ENCODE results near the gene DDR1. TPM values are rescaled to one million over a fixed set of nuclear protein-coding genes. Genes with fewer than 3 reads are reported as not detected.

DDR1 gene
- total RNA-seq, 2 donors from 2014 or later, result 140 to 151 TPM

DNA sequence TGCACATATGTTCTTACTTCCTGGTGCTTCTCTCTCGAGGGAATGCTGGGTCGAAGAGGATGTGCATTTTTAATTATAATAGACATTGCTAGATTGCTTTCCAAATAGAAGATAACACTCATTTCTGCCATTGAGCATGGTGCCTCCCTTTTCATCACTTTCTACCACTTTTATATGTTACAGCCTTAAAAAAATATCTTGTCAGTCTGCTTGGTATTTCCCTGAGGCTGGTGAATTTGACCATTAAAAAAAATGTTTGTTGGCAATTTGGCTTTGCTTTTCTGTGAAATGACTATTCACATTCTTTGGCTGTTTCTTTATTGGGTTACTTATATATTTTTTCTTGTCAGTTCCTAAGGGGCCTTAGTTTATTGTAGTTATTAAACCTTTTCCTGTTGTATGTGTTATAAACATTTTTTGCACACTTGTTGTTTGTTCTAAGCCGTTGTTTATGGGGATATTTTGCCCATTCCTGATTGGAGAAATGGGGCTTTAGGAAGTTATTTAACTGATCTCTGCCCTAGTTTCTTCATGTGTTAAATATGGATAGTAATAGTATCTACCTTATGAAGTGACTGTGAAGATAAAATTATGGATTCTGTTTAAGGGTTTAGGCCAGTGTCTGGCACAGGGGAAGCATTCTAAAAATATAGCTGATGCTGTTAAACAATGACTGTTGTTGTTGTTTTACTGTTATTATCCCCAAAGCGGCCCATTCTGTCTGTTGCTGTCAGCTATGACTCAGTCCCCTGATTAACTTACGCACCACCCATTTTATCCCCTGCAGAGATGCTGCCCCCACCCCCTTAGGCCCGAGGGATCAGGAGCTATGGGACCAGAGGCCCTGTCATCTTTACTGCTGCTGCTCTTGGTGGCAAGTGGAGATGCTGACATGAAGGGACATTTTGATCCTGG, 3.8 kb downstream of the DDR1 start:
- Histone ChIP-seq H3K27me3 (ENCODE audit: control insufficient read depth, insufficient read depth, low read length, poor library complexity, severe bottlenecking) (no peaks in the 10 kb centered on the region), H3K9me3 (ENCODE audit: control insufficient read depth, low read length) (no peaks in the 10 kb centered on the region), H3K36me3 (ENCODE audit: control insufficient read depth, insufficient read depth, low read length) (peaks cover 35% of the 10 kb centered on the region), H3K27ac (ENCODE audit: low read depth, low read length) (no peak overlapping the region), H3K4me3 (ENCODE audit: low read length) (no peak overlapping the region), H3K4me1 (ENCODE audit: control insufficient read depth, insufficient read depth, low read length) (peaks cover 13% of the 10 kb centered on the region), H3K9ac (ENCODE audit: extremely low read depth, low read length, poor library complexity, severe bottlenecking) (no peak overlapping the region)
- TF ChIP-seq, protein P1, sequence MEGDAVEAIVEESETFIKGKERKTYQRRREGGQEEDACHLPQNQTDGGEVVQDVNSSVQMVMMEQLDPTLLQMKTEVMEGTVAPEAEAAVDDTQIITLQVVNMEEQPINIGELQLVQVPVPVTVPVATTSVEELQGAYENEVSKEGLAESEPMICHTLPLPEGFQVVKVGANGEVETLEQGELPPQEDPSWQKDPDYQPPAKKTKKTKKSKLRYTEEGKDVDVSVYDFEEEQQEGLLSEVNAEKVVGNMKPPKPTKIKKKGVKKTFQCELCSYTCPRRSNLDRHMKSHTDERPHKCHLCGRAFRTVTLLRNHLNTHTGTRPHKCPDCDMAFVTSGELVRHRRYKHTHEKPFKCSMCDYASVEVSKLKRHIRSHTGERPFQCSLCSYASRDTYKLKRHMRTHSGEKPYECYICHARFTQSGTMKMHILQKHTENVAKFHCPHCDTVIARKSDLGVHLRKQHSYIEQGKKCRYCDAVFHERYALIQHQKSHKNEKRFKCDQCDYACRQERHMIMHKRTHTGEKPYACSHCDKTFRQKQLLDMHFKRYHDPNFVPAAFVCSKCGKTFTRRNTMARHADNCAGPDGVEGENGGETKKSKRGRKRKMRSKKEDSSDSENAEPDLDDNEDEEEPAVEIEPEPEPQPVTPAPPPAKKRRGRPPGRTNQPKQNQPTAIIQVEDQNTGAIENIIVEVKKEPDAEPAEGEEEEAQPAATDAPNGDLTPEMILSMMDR (conservative IDR thresholded peaks at IDR 0.05), result no peak
- peaks cover 34% of the 10 kb centered on the region for H3K4me1 Mint-ChIP-seq
- peaks cover 32% of the 10 kb centered on the region for H3K36me3 Mint-ChIP-seq (ENCODE audit: low read depth)
- WGBS, 2 experiments (ENCODE audit: insufficient coverage in 1 of 2, insufficient read length in 1 of 2), result 80 to 90% methylated on average over 1 to 6 of the region's 6 CpGs
- H3K4me3 Mint-ChIP-seq, result no peak overlapping the region
- H3K27me3 Mint-ChIP-seq (ENCODE audit: insufficient read depth), result no peaks in the 10 kb centered on the region
- no peaks in the 10 kb centered on the region for H3K9me3 Mint-ChIP-seq
- H3K27ac Mint-ChIP-seq, result no peak overlapping the region
- DNase-seq, result no peak

DNA sequence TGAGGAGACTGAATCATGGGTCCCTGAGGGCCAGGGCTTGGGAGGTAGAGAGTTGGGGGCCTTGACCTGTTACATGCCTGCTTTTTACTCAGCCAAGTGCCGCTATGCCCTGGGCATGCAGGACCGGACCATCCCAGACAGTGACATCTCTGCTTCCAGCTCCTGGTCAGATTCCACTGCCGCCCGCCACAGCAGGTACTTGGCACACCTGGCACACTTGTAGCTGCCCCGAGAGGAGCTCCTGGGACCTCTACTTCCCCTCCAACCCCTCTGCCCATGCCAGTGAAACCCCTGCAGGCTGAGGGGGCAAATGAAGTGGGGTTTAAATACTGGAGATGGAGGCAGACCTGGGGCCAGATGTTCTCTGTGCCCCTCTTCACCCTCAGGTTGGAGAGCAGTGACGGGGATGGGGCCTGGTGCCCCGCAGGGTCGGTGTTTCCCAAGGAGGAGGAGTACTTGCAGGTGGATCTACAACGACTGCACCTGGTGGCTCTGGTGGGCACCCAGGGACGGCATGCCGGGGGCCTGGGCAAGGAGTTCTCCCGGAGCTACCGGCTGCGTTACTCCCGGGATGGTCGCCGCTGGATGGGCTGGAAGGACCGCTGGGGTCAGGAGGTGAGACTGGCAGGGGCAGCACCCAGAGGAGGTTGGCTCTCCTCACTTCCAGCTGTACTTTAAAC, 4.6 kb downstream of the DDR1 start:
- H3K27ac ChIP-seq (ENCODE audit: low read depth, low read length), result no peak overlapping the region
- Mint-ChIP-seq H3K4me3 (no peak overlapping the region), H3K36me3 (ENCODE audit: low read depth) (peaks cover 32% of the 10 kb centered on the region), H3K27ac (no peak overlapping the region), H3K9me3 (no peaks in the 10 kb centered on the region), H3K27me3 (ENCODE audit: insufficient read depth) (no peaks in the 10 kb centered on the region), H3K4me1 (peaks cover 28% of the 10 kb centered on the region)
- H3K4me1 ChIP-seq (ENCODE audit: control insufficient read depth, insufficient read depth, low read length), result peaks cover 13% of the 10 kb centered on the region
- DNase-seq, result no peak
- TF ChIP-seq, protein P1 (conservative IDR thresholded peaks at IDR 0.05), result no peak
- no peak overlapping the region for H3K9ac ChIP-seq (ENCODE audit: extremely low read depth, low read length, poor library complexity, severe bottlenecking)
- H3K4me3 ChIP-seq (ENCODE audit: low read length), result no peak overlapping the region
- no peaks in the 10 kb centered on the region for H3K27me3 ChIP-seq (ENCODE audit: control insufficient read depth, insufficient read depth, low read length, poor library complexity, severe bottlenecking)
- H3K9me3 ChIP-seq (ENCODE audit: control insufficient read depth, low read length), result no peaks in the 10 kb centered on the region
- WGBS, 2 experiments (ENCODE audit: insufficient coverage in 1 of 2, insufficient read length in 1 of 2), result 91 to 100% methylated on average over 7 to 18 of the region's 18 CpGs
- peaks cover 36% of the 10 kb centered on the region for H3K36me3 ChIP-seq (ENCODE audit: control insufficient read depth, insufficient read depth, low read length)

GRCh38 chr6:30889496-30889885, 5.2 kb downstream of the DDR1 start:
- Histone ChIP-seq H3K4me3 (ENCODE audit: low read length) (no peak overlapping the region), H3K36me3 (ENCODE audit: control insufficient read depth, insufficient read depth, low read length) (peaks cover 36% of the 10 kb centered on the region), H3K27ac (ENCODE audit: low read depth, low read length) (no peak overlapping the region), H3K9ac (ENCODE audit: extremely low read depth, low read length, poor library complexity, severe bottlenecking) (no peak overlapping the region), H3K9me3 (ENCODE audit: control insufficient read depth, low read length) (no peaks in the 10 kb centered on the region), H3K4me1 (ENCODE audit: control insufficient read depth, insufficient read depth, low read length) (peaks cover 13% of the 10 kb centered on the region), H3K27me3 (ENCODE audit: control insufficient read depth, insufficient read depth, low read length, poor library complexity, severe bottlenecking) (no peaks in the 10 kb centered on the region)
- no peaks in the 10 kb centered on the region for H3K9me3 Mint-ChIP-seq
- H3K27me3 Mint-ChIP-seq (ENCODE audit: insufficient read depth), result no peaks in the 10 kb centered on the region
- peaks cover 28% of the 10 kb centered on the region for H3K4me1 Mint-ChIP-seq
- TF ChIP-seq, protein P1 (conservative IDR thresholded peaks at IDR 0.05), result no peak
- no peak overlapping the region for H3K4me3 Mint-ChIP-seq
- peaks cover 33% of the 10 kb centered on the region for H3K36me3 Mint-ChIP-seq (ENCODE audit: low read depth)
- H3K27ac Mint-ChIP-seq, result no peak overlapping the region
- DNase-seq, result no peak
- 77 to 82% methylated on average over 4 of the region's 4 CpGs for WGBS, 2 experiments (ENCODE audit: insufficient coverage in 1 of 2, insufficient read length in 1 of 2)
